Measurements from ENCODE around the gene TNS4.

TNS4 gene

DNA sequence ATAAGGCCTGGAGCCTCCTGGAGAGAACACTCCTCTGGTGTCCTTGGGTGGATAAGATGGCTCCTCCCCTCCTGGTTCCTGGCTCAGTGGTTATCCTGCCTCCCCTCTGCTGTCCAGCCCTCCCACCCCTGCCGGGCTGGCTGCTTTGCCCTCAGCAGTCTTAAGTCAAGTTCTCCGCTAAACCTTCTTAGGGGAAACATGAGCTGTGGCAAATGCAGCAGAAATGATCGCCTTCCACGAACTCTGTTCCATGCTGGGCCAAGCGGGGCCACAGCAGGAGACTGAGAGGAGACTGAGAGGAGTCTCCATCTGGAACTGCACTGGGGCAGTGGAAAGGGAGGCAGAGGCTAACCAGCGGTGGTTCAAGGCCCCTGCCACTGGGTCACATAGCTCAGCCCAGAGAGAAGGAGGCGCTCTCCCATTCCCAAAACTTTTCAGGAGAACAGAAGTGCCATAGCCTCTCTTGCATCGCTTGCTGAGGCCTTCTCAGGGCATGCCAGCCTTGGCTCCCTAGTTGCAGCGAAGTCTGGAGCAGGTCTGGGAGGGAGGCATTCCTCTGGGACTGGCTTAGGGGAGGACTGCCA is 26.9 kb downstream of the TNS4 start:
- Histone ChIP-seq H3K27ac (replicated peaks) (no peak overlapping the region), H3K4me3 (replicated peaks; ENCODE audit: insufficient read depth, low read length) (no peak overlapping the region), H3K27me3 (ENCODE audit: insufficient read depth, poor library complexity, severe bottlenecking) (peaks cover 2% of the 10 kb centered on the region)
- no peak for TF ChIP-seq SPI1 (IDR thresholded peaks at IDR 0.05; ENCODE audit: borderline replicate concordance, low read depth)
- no peak for TF ChIP-seq POLR2AphosphoS5 (IDR thresholded peaks at IDR 0.05; ENCODE audit: low read depth)
- TF ChIP-seq, protein P1, sequence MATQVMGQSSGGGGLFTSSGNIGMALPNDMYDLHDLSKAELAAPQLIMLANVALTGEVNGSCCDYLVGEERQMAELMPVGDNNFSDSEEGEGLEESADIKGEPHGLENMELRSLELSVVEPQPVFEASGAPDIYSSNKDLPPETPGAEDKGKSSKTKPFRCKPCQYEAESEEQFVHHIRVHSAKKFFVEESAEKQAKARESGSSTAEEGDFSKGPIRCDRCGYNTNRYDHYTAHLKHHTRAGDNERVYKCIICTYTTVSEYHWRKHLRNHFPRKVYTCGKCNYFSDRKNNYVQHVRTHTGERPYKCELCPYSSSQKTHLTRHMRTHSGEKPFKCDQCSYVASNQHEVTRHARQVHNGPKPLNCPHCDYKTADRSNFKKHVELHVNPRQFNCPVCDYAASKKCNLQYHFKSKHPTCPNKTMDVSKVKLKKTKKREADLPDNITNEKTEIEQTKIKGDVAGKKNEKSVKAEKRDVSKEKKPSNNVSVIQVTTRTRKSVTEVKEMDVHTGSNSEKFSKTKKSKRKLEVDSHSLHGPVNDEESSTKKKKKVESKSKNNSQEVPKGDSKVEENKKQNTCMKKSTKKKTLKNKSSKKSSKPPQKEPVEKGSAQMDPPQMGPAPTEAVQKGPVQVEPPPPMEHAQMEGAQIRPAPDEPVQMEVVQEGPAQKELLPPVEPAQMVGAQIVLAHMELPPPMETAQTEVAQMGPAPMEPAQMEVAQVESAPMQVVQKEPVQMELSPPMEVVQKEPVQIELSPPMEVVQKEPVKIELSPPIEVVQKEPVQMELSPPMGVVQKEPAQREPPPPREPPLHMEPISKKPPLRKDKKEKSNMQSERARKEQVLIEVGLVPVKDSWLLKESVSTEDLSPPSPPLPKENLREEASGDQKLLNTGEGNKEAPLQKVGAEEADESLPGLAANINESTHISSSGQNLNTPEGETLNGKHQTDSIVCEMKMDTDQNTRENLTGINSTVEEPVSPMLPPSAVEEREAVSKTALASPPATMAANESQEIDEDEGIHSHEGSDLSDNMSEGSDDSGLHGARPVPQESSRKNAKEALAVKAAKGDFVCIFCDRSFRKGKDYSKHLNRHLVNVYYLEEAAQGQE (IDR thresholded peaks at IDR 0.05; ENCODE audit: insufficient replicate concordance, low read depth): no peak
- TF ChIP-seq, protein P2, sequence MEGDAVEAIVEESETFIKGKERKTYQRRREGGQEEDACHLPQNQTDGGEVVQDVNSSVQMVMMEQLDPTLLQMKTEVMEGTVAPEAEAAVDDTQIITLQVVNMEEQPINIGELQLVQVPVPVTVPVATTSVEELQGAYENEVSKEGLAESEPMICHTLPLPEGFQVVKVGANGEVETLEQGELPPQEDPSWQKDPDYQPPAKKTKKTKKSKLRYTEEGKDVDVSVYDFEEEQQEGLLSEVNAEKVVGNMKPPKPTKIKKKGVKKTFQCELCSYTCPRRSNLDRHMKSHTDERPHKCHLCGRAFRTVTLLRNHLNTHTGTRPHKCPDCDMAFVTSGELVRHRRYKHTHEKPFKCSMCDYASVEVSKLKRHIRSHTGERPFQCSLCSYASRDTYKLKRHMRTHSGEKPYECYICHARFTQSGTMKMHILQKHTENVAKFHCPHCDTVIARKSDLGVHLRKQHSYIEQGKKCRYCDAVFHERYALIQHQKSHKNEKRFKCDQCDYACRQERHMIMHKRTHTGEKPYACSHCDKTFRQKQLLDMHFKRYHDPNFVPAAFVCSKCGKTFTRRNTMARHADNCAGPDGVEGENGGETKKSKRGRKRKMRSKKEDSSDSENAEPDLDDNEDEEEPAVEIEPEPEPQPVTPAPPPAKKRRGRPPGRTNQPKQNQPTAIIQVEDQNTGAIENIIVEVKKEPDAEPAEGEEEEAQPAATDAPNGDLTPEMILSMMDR (IDR thresholded peaks at IDR 0.05; ENCODE audit: insufficient read depth, low read length): no peak
- TF ChIP-seq GABPA (IDR thresholded peaks at IDR 0.05; ENCODE audit: low read depth): no peak
- no peak for DNase-seq (ENCODE audit: low read depth in 1 of 2, low spot score in 1 of 2)

DNA sequence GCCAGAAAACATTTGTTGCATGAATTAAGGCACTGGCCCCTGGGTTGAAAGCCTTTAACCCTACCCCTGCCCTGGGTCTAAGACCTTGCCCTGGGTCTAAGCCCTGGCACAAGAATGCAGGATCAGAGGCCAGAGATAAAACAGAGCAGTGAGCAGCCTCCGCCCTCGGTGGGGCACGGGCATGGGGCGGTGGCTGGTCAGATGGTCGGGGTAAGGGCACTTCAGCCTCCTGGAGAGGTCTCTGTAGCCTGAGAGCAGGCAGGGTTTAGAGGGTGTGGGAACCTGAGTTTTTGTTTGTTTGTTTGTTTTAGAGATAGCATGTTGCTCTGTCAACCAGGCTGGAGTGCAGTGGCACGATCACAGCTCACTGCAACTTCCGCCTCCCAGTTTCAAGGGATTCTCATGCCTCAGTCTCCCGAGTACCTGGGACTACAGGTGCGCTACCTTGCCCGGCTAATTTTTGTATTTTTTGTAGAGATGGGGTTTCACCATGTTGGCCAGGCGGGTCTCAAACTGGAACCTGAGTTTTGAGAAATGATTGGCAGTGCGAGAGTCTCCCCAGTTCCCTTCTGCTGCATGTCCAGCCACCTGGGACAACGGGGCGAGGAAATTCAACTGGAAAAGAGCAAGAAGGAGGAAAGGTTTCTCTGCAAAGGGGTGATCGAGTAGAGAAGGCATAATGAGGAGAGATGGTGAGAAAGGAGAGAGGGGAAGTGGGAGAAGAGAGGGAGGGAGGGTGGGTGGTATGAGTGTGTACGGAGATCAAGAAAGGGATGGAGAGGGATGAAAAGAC is 27.7 kb downstream of the TNS4 start:
- DNase-seq (ENCODE audit: low read depth in 1 of 2, low spot score in 1 of 2): no peak
- Histone ChIP-seq H3K27ac (replicated peaks) (no peak overlapping the region), H3K27me3 (ENCODE audit: insufficient read depth, poor library complexity, severe bottlenecking) (peaks cover 2% of the 10 kb centered on the region), H3K4me3 (replicated peaks; ENCODE audit: insufficient read depth, low read length) (no peak overlapping the region)
- no peak for TF ChIP-seq POLR2AphosphoS5 (IDR thresholded peaks at IDR 0.05; ENCODE audit: low read depth)
- TF ChIP-seq, protein P1 (IDR thresholded peaks at IDR 0.05; ENCODE audit: insufficient replicate concordance, low read depth): no peak
- TF ChIP-seq, protein P2 (IDR thresholded peaks at IDR 0.05; ENCODE audit: insufficient read depth, low read length): no peak
- no peak for TF ChIP-seq GABPA (IDR thresholded peaks at IDR 0.05; ENCODE audit: low read depth)
- no peak for TF ChIP-seq SPI1 (IDR thresholded peaks at IDR 0.05; ENCODE audit: borderline replicate concordance, low read depth)

DNA sequence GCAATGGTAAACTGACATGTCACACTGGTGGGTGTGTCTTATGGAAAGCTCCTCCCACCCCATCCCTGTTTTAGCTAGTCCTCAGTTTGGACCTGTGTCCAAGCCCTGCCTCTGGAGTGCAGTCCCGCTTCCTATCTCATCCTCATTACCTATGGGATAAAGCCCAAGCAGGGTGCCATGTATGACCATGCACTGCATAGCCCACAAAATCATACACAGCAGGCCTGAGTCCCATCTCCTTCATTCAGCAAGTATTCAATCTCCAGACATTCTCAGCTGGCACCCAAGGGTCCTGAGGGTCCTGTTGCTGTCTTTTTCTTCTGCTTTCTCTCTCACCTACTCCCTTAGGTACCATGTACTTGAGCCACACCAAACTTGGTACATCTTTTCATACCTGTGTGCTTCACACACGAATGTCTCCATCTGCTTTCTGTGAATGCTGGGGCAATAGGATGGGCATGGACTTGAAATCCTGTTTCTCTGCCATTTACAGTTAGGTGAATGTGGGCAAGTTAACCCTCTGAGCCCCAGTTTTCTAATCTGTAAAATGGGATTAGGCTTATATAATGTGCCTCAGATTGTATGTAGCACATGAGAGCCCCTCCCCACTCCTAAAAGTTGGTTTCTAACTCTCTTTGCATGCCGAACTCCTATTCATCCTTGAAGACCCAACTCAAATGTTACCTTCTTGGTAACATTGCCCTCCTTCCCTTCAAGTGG is 28.5 kb downstream of the TNS4 start:
- no peak for DNase-seq (ENCODE audit: low read depth in 1 of 2, low spot score in 1 of 2)
- H3K4me3 ChIP-seq (replicated peaks; ENCODE audit: insufficient read depth, low read length): no peak overlapping the region

More for the DNA sequence above, 28.5 kb downstream of the TNS4 start:
- H3K27ac ChIP-seq (replicated peaks): no peak overlapping the region
- peaks cover 2% of the 10 kb centered on the region for H3K27me3 ChIP-seq (ENCODE audit: insufficient read depth, poor library complexity, severe bottlenecking)
- no peak for TF ChIP-seq SPI1 (IDR thresholded peaks at IDR 0.05; ENCODE audit: borderline replicate concordance, low read depth)
- TF ChIP-seq, protein P1 (IDR thresholded peaks at IDR 0.05; ENCODE audit: insufficient replicate concordance, low read depth): no peak
- no peak for TF ChIP-seq POLR2AphosphoS5 (IDR thresholded peaks at IDR 0.05; ENCODE audit: low read depth)
- TF ChIP-seq, protein P2 (IDR thresholded peaks at IDR 0.05; ENCODE audit: insufficient read depth, low read length): no peak
- TF ChIP-seq GABPA (IDR thresholded peaks at IDR 0.05; ENCODE audit: low read depth): no peak

Measured in HL-60 (cell line).